Astrocyte of the spinal cord (primary cell): Measurements from ENCODE around the gene IDNK.
A peak's percentile ranks its signal among the peaks of the same experiment; 100 is the strongest.

Experiments
- DNase-seq: peaks from one replicate; pipeline ENCODE4 v3.0.0; 2011; ENCODE audit warnings: low read depth, low spot score
- H3K4me3 ChIP-seq: 2 replicates; pipeline ENCODE4 v1.5.1; 2011; ENCODE audit warnings: low read depth, mild to moderate bottlenecking, low read length, moderate library complexity
- CTCF ChIP-seq: IDR thresholded peaks from 2 replicates; pipeline ENCODE4 v1.5.1; 2012; ENCODE audit warnings: low read depth, mild to moderate bottlenecking, low read length, inconsistent platforms
- in situ Hi-C: cut with HindIII; loops from 2 replicates; pipeline ENCODE4 v1.10.0; 2017; ENCODE audit warnings: low sequenced_read_pairs

IDNK gene

DNA sequence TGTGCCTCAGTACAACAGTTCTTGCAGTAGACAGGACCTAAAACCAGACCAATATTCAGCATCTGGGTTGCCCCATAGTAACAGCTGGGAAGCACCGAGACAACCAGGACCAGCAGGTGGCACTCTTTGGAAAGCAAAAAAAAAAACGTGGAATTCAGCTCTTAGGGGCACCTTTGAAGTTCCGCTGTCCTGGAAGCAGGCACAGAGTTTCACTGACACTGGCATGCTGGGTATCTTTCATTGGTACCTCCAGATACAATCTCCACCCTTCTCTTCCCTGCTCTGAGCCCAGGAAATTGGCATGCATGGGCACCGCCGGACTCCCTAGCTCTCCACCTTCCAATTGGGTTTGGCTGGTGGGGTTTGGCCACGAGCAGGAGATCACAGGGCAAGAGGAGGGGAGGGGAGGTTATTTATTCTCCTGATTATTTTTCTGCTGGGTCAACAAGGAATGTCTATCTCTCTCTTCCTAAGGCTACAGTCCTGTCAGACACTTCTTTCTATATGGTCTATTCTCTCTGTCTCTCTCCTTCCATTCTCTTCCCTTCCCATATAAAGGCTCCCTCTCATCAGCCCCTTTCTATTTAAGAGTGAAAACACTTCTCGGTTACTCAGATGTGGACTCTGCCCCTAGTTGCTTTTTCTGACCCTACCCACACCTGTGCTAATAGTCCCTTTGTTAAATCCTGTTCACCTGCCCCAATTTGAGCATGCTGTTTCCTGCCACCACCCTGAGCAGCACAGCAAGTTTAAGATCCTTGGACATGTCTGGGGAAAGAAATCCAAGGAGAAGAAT lies 1.9 kb upstream of the IDNK start:
- in situ Hi-C loops = no loop called here
- DNase-seq = peak; percentile 53
- H3K4me3 ChIP-seq = no peak overlapping the region
- peak; percentile 84 for TF ChIP-seq CTCF

DNA sequence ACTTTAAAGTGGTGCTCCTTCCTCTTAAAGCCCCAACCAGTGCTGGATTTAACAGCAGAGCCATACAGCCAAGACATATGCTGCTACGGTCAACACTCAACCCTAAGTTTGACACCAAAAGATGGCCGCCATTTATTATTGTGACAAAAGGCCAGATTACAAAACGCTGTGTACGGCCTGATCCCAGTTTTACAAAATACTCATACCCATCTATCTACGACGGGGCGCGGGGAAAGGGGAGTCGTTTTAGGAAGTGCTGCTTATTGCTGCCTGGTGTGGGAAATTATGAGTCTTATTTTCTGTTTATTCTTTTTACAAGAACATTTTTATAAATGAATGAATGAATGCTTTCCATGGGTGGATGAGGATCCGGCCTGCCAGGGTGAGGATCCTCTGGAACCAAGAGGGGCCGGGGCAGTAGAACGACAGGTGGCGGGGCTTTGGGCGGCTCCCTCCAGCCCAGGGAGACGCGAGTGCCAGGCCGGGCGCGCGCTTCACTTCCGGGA lies 457 bp upstream of the IDNK start:
- no peak for DNase-seq
- in situ Hi-C loops = no loop called here
- no peak for TF ChIP-seq CTCF
- peak overlapping the region; percentile 56 for H3K4me3 ChIP-seq

- peak overlapping the region; percentile 56 for H3K4me3 ChIP-seq
- no peak for TF ChIP-seq CTCF
- DNase-seq = peak; percentile 33
- in situ Hi-C loops = no loop called here
Measured at GRCh38 chr9:83623679-83624076, 735 bp downstream of the IDNK start.

DNA sequence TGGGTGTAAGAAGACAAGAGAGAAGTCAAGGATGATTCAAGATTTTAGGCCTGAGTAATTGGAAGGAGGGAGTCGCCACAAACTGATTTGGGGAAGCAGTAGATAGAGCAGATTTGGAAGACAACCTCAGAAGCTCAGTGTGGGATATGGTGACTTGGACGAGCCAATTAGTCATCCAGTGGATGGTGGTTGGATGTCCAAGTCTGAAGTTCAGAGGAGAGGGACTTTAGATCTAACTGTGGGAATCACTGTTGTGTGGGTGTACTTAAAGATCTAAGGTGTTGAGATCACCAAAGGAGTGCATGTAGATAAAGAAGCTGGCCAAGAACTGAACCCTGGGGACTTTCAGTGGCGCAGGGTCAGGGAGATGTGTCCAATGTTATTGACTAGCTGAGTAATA lies 2.2 kb downstream of the IDNK start:
- in situ Hi-C loops = no loop called here
- no peak overlapping the region for H3K4me3 ChIP-seq
- no peak for TF ChIP-seq CTCF
- no peak for DNase-seq

GRCh38 chr9:83628540-83628939 lies 5.6 kb downstream of the IDNK start:
- no peak for TF ChIP-seq CTCF
- in situ Hi-C loops = no loop called here
- H3K4me3 ChIP-seq = no peak overlapping the region
- no peak for DNase-seq

DNA sequence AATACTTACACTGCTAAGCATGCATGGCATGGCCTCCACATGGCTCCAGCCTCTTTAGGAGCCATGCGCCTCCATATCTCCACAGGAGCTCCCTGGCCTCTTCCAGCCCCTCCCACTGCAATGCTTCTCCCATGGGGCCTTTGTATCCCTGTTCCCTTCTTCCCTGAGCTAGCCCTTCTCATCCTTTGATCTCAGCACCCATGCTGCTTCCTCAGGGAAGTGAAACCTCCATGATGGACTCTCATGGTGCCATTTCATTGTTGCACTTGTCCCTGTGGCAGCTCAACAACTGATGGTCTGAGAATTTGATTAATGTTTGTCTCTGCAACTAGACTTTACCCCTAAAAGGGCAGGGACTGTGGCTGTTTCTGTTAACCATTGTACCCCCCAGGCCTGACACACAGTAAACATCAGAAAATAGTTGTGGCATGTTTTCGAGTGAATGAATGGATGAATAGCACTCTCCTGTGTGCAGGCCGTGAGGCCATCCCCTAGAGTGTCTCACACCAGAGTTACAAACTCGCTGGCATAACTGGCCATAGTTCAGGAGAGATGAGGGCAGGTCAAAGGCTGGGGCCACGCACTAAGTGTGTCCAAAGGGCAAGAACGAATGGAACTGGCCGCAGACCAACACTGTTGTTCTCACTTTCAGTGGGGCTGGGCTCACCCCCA lies 6.6 kb downstream of the IDNK start:
- TF ChIP-seq CTCF = no peak
- DNase-seq = no peak
- in situ Hi-C loops = no loop called here
- no peak overlapping the region for H3K4me3 ChIP-seq
